HG03066 (cell line): ENCODE measurements around the gene TSPAN31.
"Not testable (repeated sequence)": the region's sequence is repeated elsewhere in the genome, so short reads cannot be mapped to it uniquely, and the experiment has no call there.

Experiments used
- ATAC-seq: cut with Tn5 transposase; IDR thresholded peaks from one replicate; pipeline ENCODE4 v1.9.1; 2021; ENCODE audit warnings: low read depth; ENCODE audit not compliant: unreplicated experiment

TSPAN31 gene

GRCh38 chr12:57721846-57722608, 22.8 kb upstream of the TSPAN31 start:
- not testable (repeated sequence) for ATAC-seq

DNA sequence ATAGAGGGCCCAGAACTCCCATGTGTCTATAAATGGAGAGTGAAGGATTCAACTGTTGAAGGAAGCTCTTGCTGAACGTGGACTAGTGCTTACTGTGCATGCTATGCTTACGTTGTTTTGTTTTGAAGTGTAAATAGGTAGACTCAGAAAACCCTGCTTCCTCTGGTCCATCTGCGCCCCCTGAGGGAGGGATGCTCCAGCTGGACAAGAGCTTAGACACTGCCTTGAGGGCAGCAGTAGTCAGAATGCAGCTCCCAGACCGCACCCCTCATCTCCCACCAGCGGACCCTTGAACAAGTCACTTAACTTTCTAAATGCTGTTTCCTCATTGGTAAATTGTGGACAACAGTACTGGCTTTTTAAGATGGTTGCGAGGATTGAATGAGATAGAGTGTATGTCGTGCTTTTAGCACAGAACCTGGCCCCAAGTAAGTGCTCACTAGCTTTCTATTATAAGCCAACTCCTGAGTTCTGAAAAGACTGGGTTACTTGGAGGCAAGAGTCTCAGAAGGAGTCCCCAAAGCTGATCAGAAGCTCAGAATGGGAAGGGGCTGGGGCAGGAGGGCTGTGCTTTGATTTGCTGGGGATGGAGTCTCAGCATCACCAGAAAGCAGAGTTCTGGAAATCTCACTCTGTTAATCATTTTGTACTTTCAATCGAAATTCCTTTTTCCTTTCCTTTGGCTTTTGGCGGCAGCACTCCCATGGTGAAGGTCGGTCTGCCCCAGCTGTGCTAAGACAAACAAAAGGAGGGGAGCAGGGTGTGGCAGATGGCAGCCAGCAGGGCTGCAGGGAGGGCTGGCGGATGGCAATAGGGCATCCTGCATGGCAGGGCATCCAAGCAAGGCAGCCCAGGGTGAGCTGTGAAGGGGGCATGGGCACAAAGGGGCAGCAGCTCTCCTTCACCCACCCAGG, 21.9 kb upstream of the TSPAN31 start:
- ATAC-seq, result no peak

DNA sequence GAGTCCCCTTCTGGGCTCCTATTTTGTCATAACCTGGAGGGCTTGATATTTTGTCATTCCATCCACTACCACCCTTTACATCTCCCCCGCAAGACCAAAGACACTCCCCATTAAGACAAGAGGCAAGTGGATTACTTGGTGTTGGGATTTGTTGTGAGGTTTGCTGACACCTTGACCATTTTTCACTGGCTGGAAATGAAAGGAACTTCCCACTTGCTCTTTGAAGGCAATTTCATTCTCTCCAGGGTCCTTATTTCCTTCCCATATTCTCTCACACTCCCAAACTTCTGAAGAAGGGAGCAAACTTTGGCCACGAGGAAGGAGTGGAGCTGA, 21.2 kb upstream of the TSPAN31 start:
- ATAC-seq, result no peak

DNA sequence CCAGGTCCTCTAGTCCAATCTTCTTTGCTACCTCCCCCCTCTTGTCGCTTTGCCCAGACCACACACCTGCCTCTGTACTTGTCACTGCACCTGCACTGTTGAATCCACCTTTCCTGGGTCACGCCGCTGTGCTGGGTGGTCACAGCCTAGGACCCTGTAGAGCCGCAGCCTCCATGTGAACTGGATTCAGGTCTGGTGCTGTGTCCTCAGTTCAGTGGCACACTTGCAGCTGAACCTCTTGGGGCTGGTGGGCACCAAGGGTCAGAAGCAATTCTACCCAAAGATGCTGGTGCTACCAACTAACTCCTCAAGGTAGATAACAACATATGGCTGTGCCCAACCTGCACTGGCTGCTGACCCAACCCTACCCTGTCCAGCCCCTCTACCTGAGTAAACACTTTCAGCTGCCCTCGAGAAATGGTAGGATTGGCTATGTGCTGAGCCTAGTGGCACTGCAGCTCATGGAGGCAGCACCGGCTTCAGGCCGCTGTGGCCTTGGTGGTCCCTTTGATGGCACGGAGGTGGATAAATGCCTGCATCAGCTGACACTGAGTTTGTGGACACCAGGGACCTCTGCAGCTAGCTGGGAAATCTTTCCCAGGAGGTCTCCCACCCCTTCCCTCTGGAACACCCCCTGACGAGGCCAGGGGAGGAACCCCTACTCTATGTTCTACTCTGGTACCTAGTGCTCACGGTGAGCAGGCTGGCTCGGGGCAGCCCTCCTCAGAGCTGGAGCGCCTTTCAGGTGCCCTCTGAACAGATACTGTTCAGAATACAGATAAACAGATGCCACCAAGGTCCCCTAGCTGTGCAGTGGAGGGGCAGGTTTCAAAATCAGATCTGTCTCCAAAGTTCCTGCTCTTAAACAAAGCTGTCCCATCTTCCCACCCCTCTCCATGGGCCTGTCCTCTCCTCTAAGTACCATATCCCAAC, 20.6 kb upstream of the TSPAN31 start:
- ATAC-seq, result no peak

- ATAC-seq, result no peak
Measured at GRCh38 chr12:57724936-57725740, 19.7 kb upstream of the TSPAN31 start.

DNA sequence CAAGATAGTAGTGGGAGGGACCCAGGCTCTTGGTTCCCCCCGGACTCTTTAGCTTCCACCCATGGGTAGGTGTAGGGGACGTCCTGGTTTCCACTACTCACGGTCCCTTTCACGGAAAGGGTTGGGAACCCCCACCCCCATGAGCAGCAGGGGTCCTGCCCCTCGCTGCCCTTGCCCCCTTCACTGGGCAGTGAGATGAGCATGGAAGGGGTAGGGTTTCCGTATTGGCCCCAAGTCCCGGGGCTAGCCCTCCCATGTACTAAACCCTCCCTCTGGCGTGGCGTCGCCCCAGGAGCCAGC, 19.0 kb upstream of the TSPAN31 start:
- ATAC-seq, result no peak

DNA sequence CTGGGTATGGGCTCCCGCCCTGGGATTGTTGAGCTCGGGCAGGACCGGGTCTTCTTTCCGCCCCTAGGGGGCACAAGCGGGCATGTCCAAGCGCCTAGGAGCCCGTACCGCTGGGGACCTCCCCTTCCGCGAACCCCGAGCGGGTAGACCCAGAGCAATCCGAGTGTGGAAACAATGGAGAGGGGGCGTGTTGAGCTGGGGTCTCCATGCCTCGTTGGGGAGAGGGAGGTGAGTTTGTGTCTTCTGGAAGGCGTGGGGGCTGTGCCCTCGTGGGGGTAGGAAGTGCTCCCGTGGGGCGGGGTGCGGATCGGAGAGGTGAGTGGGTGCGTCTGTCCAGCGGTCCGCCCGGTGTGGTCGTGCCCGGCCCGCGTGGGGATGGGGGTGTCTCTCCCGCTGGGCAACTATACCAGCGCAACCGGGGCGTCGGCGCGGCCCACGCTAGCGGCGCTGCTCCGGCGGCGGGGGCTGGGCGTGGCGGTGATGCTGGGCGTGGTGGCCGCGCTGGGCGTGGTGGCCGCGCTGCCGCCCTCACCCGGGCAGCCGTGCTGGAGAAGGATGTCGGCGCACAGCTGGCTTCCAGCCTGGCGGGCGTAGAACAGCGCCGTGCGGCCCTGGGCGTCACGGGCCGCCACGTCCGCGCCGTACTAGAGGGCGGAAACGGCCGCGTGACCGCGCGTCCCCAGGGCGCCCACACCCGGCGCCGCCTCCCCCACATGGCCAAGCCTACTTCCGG, 18.5 kb upstream of the TSPAN31 start:
- no peak for ATAC-seq

- ATAC-seq, result no peak
Measured at GRCh38 chr12:57726884-57727757, 17.7 kb upstream of the TSPAN31 start.

- no peak for ATAC-seq
Measured at GRCh38 chr12:57727758-57728395, 17.0 kb upstream of the TSPAN31 start.

GRCh38 chr12:57729321-57729844, 15.5 kb upstream of the TSPAN31 start:
- ATAC-seq, result no peak

DNA sequence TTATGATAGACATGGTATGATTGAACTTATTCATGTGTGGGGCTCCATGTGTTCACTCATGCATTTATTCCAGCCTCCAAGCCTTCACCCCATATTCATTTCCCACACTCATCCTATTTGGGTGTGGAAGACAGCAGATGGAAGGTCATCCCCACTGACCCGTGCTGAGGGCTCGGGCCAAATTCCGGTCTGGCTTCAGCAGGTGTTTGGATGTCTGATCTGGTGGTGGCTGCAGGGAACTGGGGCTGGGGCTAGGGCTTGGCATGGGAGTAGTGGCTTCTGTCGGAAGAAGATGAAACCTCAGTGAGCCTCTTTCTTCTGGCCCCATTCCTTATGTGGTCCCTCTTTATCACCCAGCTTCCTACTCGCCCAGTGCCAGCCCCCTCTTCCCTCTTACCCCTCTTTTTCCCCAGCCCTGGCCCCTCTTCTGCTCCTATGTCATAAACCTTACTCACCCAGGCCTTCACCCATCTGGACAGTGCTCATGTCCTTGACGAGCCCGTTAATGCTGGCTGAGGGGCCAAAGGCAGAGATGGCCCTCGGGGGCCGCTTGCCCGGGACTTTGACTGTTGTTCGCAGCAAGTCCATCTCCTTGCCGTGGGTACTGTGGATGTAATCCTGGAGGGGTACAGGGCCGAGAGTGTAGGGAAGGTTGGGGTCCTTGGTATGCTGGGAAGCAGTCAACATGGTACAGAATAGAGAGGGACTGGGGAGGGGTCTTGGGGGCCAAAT, 14.3 kb upstream of the TSPAN31 start:
- no peak for ATAC-seq

DNA sequence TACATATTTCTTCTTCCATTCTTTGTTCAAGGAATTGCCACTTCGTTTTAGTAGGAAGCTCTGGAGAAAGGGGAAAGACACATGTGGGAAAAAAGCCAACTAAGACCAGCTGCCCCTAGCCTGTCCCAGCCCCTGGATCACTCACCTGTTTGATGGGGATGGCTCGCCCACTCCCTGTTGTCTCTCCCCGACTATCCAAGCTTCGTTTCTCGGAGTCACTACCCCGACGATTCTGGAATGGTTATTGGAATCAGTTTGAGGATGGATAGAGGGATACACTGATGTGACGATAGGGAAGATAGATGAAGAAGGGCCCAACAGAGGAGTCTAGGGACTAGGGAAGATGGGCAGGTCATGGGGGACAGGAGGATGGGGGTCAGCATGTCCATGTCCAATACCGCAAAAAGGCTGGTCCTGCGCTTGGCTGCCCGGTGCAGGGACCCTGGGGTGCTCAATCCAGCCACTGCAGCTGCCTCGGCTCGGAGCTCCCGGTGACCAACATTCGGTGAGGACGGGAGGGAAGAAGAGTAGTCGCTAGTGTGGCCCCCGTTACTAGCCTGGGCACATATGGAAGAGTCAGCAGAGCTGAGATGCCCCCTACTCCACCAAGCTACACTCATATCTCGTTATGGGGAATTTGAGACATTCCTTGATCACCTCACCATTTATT, 13.3 kb upstream of the TSPAN31 start:
- no peak for ATAC-seq

GRCh38 chr12:57732270-57732669, 12.6 kb upstream of the TSPAN31 start:
- ATAC-seq, result no peak

- no peak for ATAC-seq
Measured at GRCh38 chr12:57732726-57733593, 11.9 kb upstream of the TSPAN31 start.

GRCh38 chr12:57733928-57734327, 10.9 kb upstream of the TSPAN31 start:
- ATAC-seq, result no peak

GRCh38 chr12:57734591-57734990, 10.2 kb upstream of the TSPAN31 start:
- no peak for ATAC-seq
